HG03135 (cell line): ENCODE data around the gene SERP1.

Experiments
- ATAC-seq: cut with Tn5 transposase; IDR thresholded peaks from one replicate; pipeline ENCODE4 v1.9.1; 2021; ENCODE audit warnings: mild to moderate bottlenecking, moderate library complexity; ENCODE audit not compliant: unreplicated experiment

Gene SERP1

DNA sequence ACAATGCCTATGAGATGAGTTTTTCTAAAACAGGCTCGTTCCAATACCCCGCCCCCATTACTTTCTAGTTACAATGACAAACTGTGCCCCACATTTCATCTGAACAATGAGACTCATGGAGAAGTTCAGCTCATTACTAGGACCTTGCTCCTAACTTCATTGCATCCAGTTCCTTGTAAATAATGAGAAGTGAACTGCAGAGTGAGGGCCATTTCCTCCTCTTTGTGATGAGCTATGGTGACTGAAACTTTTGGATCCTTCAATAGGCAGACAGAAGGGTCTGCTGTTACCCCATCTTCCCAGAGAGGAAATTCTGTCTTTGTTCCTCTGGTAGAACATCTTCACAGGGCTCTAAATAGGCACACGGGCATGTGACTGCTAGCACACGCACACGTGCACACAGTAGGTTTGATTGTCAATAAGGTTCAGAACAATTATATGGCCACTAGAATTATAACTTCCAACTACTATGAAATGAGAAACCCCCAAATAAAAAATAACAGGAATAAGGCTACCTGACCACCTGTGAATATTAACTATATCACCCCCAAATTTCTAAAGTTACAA lies 51.8 kb downstream of the SERP1 start:
- ATAC-seq: no peak
